Midbrain (tissue), 1 donor: Measurements from ENCODE around the gene FAM216A.
"Not testable (repeated sequence)": the region's sequence is repeated elsewhere in the genome, so short reads cannot be mapped to it uniquely, and the experiment has no call there.

Experiments
- DNase-seq: peaks from one replicate; lab custom pipeline; 2025; lab: John Stamatoyannopoulos, UW

The FAM216A gene

GRCh38 chr12:110498984-110499706 is 30.5 kb downstream of the FAM216A start:
- no peak for DNase-seq

DNA sequence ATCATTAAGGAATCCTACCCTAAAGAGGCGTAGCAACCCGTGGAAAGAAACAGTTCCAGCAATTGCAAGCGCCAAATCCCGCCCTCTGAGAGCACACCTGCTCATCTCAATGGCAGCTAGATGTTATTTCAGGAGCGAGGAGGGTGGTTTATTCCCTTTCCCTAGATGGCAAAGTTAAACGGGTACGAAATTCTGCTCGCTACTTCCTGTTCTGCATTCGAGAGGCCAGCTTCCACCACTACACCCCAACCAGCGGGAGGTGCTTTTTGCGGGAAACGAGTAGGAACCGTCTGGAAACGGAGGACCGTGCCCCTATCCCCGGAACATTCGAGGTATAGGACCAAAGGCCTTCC is 32.7 kb downstream of the FAM216A start:
- DNase-seq = peak; percentile 57

DNA sequence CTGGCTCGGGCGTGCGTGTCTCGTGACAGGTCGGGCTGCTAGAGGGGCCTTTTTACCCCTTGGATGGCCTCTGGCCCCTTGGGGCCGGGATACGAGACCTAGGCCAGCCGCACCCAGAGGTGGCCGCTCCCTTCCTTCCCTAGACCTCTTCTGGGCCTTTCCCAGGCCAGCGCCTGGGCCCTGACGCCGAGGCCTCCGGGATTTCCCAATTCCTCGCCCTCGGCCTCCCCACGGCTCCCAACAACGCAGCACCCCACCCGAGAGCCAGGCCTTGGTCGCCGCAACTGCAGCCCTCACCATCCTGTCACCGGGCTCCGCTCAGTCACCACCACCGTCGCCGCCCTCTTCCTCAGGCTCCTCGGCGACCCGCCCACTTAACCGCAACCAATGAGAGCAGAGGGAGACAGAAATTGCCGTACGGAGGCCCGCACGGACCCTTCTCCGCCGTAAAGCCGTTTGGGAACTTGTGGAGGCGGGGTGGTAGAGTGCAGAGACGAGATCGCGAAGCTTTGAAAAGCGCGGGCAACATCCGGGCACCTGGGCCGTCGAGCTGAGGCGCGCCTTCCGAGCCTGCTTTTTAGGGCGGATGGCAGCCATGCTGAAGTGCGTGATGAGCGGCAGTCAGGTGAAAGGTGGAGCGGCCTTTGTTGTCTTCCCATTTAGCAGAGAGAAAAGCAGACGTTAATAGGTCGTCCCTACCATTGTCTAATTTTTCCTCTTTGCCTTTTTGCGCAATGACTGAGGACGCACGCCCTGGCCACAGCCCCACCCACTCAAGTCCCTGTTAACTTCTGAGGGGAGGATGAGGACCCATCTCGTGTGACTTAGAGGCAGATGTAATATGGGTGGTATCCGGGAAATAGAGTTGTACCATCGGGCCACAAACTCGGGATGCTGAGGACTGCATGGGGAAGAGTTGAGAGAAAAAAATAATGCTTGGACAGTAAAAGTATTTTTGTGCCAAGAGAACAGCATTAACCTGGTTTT is 33.4 kb downstream of the FAM216A start, which contains the start of the genes RAD9B and VPS29:
RAD9B (plus strand) TSS at position 580 of the 987 bp plus-strand sequence; CDS start at position 587, 7 bp downstream.
VPS29 (minus strand) TSS at position 360 of the 987 bp plus-strand sequence; CDS start at position 300, 60 bp downstream.
- peak; percentile 98 for DNase-seq

- DNase-seq = no peak
Observed at GRCh38 chr12:110503432-110503831, 34.8 kb downstream of the FAM216A start.

DNA sequence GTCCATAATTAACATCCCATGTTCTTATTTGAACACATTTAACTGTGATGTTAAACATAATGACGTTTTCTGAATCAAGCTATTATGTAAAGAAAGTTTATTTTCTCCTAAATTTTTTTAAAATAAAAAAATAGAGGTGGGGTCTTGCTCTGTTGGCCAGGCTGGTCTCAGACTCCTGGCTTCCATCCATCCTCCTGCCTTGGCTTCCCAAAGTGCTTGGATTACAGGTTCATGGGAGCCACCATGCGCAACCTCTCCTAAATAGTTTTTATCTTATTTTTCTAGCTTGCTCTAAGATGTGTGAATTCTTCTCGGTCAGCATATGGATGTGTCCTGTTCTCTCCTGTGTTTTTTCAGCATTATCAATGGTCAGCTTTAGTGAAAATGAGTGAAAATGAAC is 36.7 kb downstream of the FAM216A start:
- no peak for DNase-seq

- no peak for DNase-seq
Observed at GRCh38 chr12:110508071-110508586, 39.5 kb downstream of the FAM216A start.

DNA sequence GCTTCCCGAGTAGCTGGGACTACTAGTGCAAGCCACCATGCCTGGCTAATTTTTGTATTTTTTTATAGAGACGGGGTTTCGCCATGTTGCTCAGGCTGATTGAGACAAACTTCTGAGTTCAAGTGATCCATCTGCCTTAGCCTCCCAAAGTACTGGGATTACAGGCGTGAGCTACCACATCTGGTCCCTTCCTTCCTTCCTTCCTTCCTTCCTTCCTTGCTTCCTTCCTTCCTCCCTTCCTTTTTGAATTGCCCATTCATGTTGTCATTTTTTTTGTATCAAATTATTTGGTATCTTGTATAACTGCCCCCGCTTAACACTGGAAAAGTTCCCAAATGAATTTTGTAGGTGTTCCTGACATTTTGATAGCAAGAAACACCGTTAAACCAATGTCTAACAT is 45.2 kb downstream of the FAM216A start:
- DNase-seq = no peak

DNA sequence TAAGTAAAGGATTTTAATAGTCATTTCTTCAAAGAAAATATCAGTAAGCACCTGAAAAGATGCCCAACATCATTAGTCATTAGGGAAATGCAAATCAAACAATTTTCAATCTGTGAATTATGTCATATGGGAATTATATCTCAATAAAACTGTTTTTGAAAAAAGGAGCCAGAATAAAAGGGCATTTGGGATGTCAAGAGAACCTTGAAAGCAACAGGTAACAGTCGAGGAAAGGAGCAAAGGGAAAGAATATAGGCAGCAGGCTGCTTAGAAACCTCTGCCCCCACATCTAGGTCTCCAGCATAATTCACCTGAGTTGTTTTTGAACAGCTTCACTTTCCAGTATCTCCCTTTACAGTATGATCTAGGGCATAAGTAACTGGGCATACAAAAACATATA is 45.7 kb downstream of the FAM216A start:
- no peak for DNase-seq

DNA sequence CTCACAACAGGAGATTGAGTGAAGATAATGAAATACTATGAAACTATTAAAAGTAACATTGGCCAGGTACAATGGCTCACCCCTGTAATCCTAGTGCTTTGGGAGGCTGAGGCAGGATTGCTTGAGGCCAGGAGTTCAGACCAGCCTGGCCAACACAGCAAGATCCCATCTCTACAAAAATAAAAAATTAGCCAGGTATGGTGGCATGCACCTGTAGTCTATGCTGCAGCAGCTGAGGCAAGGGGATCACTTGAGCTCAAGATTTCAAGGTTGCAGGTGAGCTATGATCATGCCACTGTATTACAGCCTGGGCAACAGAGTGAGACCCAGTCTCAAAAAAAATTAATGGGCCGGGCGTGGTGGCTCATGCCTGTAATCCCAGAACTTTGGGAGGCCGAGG is 48.4 kb downstream of the FAM216A start:
- no peak for DNase-seq

DNA sequence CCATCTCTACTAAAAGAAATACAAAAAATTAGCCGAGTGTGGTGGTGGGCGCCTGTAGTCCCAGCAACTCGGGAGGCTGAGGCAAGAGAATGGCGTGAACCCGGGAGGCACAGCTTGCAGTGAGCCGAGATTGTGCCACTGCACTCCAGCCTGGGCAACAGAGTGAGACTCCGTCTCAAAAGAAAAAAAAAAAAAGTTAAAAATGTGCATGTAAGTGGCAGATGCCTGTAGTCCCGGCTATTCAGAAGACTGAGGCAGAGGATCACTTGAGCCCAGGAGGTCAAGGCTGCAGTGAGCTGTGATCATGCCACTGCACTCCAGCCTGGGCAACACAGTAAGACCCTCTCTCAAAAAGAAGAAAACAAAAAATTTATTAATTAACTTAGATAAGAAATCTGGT is 49.4 kb downstream of the FAM216A start:
- not testable (repeated sequence) for DNase-seq

GRCh38 chr12:110520876-110521712 is 52.4 kb downstream of the FAM216A start:
- DNase-seq = not testable (repeated sequence)

DNA sequence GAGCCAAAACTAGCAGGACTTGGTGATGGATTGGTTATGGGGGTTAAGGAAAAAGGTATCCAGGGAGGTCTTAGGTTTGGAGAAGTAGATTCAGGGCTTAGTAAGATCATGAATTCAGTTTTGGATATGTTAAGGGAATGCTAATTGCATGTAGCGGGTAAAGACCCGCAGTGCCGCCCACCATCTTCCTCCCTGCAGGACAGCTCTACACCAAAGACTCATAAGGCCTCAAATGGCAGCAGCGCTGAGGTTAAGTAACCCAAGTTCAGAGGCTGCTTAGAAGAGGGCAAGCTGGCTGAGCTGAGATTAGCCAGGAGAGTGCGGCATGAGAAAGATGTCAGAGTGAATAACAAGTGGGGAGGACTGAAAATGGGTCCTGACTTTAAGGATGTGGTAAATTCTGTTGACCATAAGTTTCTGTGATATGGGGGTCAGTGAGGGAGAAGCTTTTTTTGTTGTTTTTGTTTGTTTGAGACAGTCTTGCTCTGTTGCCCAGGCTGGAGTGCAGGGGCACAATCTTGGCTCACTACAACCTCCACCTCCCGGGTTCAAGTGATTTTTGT is 59.7 kb downstream of the FAM216A start:
- no peak for DNase-seq

DNA sequence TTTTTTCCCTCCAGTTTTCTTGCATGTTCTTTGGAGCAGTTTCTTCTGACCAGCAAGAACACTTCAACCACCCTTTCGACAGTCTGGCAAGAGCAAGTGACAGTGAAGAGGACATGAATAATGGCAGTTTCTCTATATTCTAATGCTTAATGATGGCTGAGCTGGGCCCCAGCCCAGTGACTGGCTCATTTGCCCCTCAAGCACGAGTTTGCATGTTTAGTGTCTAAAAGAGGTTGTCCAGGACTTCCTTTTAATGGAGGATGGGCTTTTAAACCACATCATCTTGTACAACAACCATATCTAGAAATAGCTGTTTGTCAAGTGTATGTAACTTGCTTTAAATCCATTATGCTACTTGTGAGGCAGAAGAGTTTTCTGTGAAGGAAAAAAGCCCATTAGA is 61.9 kb downstream of the FAM216A start:
- no peak for DNase-seq

- no peak for DNase-seq
Observed at GRCh38 chr12:110531741-110532333, 63.2 kb downstream of the FAM216A start.

DNA sequence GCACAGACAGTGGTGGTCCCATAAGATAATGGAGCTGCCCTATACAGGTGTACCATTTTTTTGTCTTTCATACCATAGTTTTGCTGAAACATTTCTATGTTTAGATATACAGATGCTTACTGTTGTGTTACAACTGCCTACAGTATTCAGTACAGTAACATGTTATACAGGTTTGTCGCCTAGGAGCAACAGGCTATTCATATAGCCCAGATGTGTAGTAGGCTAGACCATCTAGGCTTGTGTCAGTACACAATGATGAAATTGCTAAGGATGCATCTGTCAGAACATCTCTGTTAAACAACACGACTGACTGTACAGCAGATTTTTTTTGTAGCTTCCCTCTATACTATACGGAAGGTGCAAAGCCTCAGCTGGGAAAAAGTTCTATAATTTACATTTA is 64.0 kb downstream of the FAM216A start:
- no peak for DNase-seq

GRCh38 chr12:110533607-110534006 is 65.0 kb downstream of the FAM216A start:
- DNase-seq = no peak

- no peak for DNase-seq
Observed at GRCh38 chr12:110534811-110535210, 66.2 kb downstream of the FAM216A start.

- DNase-seq = no peak
Observed at GRCh38 chr12:110536834-110537604, 68.4 kb downstream of the FAM216A start.

GRCh38 chr12:110537605-110538409 is 69.2 kb downstream of the FAM216A start:
- no peak for DNase-seq
